Retinal pigment epithelial cell (primary cell): ENCODE measurements around the gene EPC1.
"Not testable (repeated sequence)": the region's sequence is repeated elsewhere in the genome, so short reads cannot be mapped to it uniquely, and the experiment has no call there.

Source experiments
- DNase-seq: peaks from one replicate; pipeline ENCODE4 v3.0.0-alpha.2; 2010; ENCODE audit warnings: low read depth
- H3K4me3 ChIP-seq: 2 replicates; pipeline ENCODE4 v1.5.1; 2011; ENCODE audit warnings: mild to moderate bottlenecking, low read length, control low read depth, moderate library complexity
- CTCF ChIP-seq: conservative IDR thresholded peaks from 2 replicates; pipeline ENCODE4 v1.5.1; 2011; ENCODE audit warnings: low read depth, low read length, control low read depth, inconsistent platforms

The EPC1 gene

GRCh38 chr10:32346551-32347362 lies at the start of gene EPC1:
Gene EPC1 (minus strand): TSS chr10:32347158. CDS start chr10:32346915, 243 bp downstream.
- peak; percentile 55 for DNase-seq
- H3K4me3 ChIP-seq = peak within 1 kb of the TSS; percentile 95
- TF ChIP-seq CTCF = no peak

GRCh38 chr10:32393911-32394310 lies 47.0 kb upstream of the EPC1 start:
- H3K4me3 ChIP-seq = no peak overlapping the region
- DNase-seq = no peak
- TF ChIP-seq CTCF = no peak

- not testable (repeated sequence) for H3K4me3 ChIP-seq, DNase-seq
Measured at GRCh38 chr10:32392284-32392683, 45.3 kb upstream of the EPC1 start.

GRCh38 chr10:32390193-32390592 lies 43.2 kb upstream of the EPC1 start:
- H3K4me3 ChIP-seq = no peak overlapping the region
- no peak for TF ChIP-seq CTCF
- no peak for DNase-seq

GRCh38 chr10:32388258-32389027 lies 41.5 kb upstream of the EPC1 start:
- no peak for DNase-seq
- H3K4me3 ChIP-seq = no peak overlapping the region
- no peak for TF ChIP-seq CTCF

- no peak for DNase-seq
- TF ChIP-seq CTCF = no peak
- H3K4me3 ChIP-seq = no peak overlapping the region
Measured at GRCh38 chr10:32386623-32387260, 39.8 kb upstream of the EPC1 start.

GRCh38 chr10:32384171-32384570 lies 37.2 kb upstream of the EPC1 start:
- no peak for TF ChIP-seq CTCF
- H3K4me3 ChIP-seq = no peak overlapping the region
- no peak for DNase-seq
